HG02763 (cell line): ENCODE data around the gene HOMER2.

Source experiments
- ATAC-seq: cut with Tn5 transposase; IDR thresholded peaks from one replicate; pipeline ENCODE4 v1.9.1; 2021; ENCODE audit warnings: mild to moderate bottlenecking, moderate library complexity; ENCODE audit not compliant: unreplicated experiment

The HOMER2 gene

GRCh38 chr15:82933576-82933975 is 18.9 kb downstream of the HOMER2 start:
- ATAC-seq: no peak

- ATAC-seq: no peak
Observed at GRCh38 chr15:82931221-82931620, 21.3 kb downstream of the HOMER2 start.

GRCh38 chr15:82930461-82930860 is 22.1 kb downstream of the HOMER2 start:
- no peak for ATAC-seq

- no peak for ATAC-seq
Observed at GRCh38 chr15:82928711-82929110, 23.8 kb downstream of the HOMER2 start.

- ATAC-seq: no peak
Observed at GRCh38 chr15:82923744-82924143, 28.8 kb downstream of the HOMER2 start.

- no peak for ATAC-seq
Observed at GRCh38 chr15:82922737-82923136, 29.8 kb downstream of the HOMER2 start.

- ATAC-seq: no peak
Observed at GRCh38 chr15:82921939-82922338, 30.6 kb downstream of the HOMER2 start.

GRCh38 chr15:82921242-82921641 is 31.3 kb downstream of the HOMER2 start:
- no peak for ATAC-seq

GRCh38 chr15:82919231-82919886 is 33.2 kb downstream of the HOMER2 start:
- ATAC-seq: no peak

GRCh38 chr15:82918607-82919230 is 33.8 kb downstream of the HOMER2 start:
- no peak for ATAC-seq

- ATAC-seq: no peak
Observed at GRCh38 chr15:82918162-82918561, 34.4 kb downstream of the HOMER2 start.

- no peak for ATAC-seq
Observed at GRCh38 chr15:82917249-82917648, 35.3 kb downstream of the HOMER2 start.

- ATAC-seq: no peak
Observed at GRCh38 chr15:82916161-82916952, 36.2 kb downstream of the HOMER2 start.

- no peak for ATAC-seq
Observed at GRCh38 chr15:82914396-82914795, 38.1 kb downstream of the HOMER2 start.

- no peak for ATAC-seq
Observed at GRCh38 chr15:82911458-82911857, 41.1 kb downstream of the HOMER2 start.

- no peak for ATAC-seq
Observed at GRCh38 chr15:82910721-82911120, 41.8 kb downstream of the HOMER2 start.

- ATAC-seq: no peak
Observed at GRCh38 chr15:82909080-82909815, 43.3 kb downstream of the HOMER2 start.

GRCh38 chr15:82907350-82907749 is 45.2 kb downstream of the HOMER2 start:
- no peak for ATAC-seq

GRCh38 chr15:82904574-82904973 is 47.9 kb downstream of the HOMER2 start:
- no peak for ATAC-seq

GRCh38 chr15:82903511-82903910 is 49.0 kb downstream of the HOMER2 start:
- no peak for ATAC-seq

GRCh38 chr15:82901114-82901805 is 51.3 kb downstream of the HOMER2 start:
- no peak for ATAC-seq
